Activated gamma-delta T cell (primary cell): ENCODE results near the gene TTC7B.

Source experiments
- DNase-seq: peaks from one replicate; lab custom pipeline; 2025; lab: John Stamatoyannopoulos, UW

The TTC7B gene

GRCh38 chr14:90703841-90704737 lies 112.1 kb downstream of the TTC7B start:
- DNase-seq = no peak

GRCh38 chr14:90700933-90701776 lies 115.1 kb downstream of the TTC7B start:
- no peak for DNase-seq

GRCh38 chr14:90699016-90699415 lies 117.2 kb downstream of the TTC7B start:
- DNase-seq = no peak

GRCh38 chr14:90698379-90698869 lies 117.8 kb downstream of the TTC7B start:
- no peak for DNase-seq

- no peak for DNase-seq
Observed at GRCh38 chr14:90697577-90698206, 118.5 kb downstream of the TTC7B start.

GRCh38 chr14:90697132-90697531 lies 119.1 kb downstream of the TTC7B start:
- DNase-seq = no peak

- no peak for DNase-seq
Observed at GRCh38 chr14:90696720-90697119, 119.5 kb downstream of the TTC7B start.

- no peak for DNase-seq
Observed at GRCh38 chr14:90695997-90696660, 120.1 kb downstream of the TTC7B start.

GRCh38 chr14:90693413-90693812 lies 122.8 kb downstream of the TTC7B start:
- no peak for DNase-seq

- DNase-seq = no peak
Observed at GRCh38 chr14:90692826-90693225, 123.4 kb downstream of the TTC7B start.

GRCh38 chr14:90692061-90692460 lies 124.2 kb downstream of the TTC7B start:
- no peak for DNase-seq

- DNase-seq = no peak
Observed at GRCh38 chr14:90691627-90692026, 124.6 kb downstream of the TTC7B start.

GRCh38 chr14:90687680-90688079 lies 128.6 kb downstream of the TTC7B start:
- no peak for DNase-seq

GRCh38 chr14:90682615-90683014 lies 133.6 kb downstream of the TTC7B start:
- DNase-seq = no peak

- no peak for DNase-seq
Observed at GRCh38 chr14:90681929-90682328, 134.3 kb downstream of the TTC7B start.

- no peak for DNase-seq
Observed at GRCh38 chr14:90678846-90679362, 137.3 kb downstream of the TTC7B start.

GRCh38 chr14:90678420-90678819 lies 137.8 kb downstream of the TTC7B start:
- no peak for DNase-seq

- no peak for DNase-seq
Observed at GRCh38 chr14:90677484-90678050, 138.7 kb downstream of the TTC7B start.

- DNase-seq = no peak
Observed at GRCh38 chr14:90676912-90677311, 139.3 kb downstream of the TTC7B start.

GRCh38 chr14:90676356-90676755 lies 139.9 kb downstream of the TTC7B start:
- no peak for DNase-seq

- no peak for DNase-seq
Observed at GRCh38 chr14:90675399-90675798, 140.8 kb downstream of the TTC7B start.
